Nephron progenitor cell (in vitro differentiated cells): ENCODE results near the gene CXCR4.

ENCODE experiments used
- DNase-seq: peaks from one replicate; pipeline ENCODE4 v3.0.0; 2021
- H3K27ac Mint-ChIP-seq: 2 replicates; pipeline ENCODE4 v1.8.0; 2021; ENCODE audit warnings: mild to moderate bottlenecking, moderate library complexity, mixed read lengths
- H3K27me3 Mint-ChIP-seq: 2 replicates; pipeline ENCODE4 v1.8.0; 2021; ENCODE audit warnings: mild to moderate bottlenecking, low read depth, mixed read lengths; ENCODE audit not compliant: poor library complexity
- H3K36me3 Mint-ChIP-seq: 2 replicates; pipeline ENCODE4 v1.8.0; 2021; ENCODE audit warnings: low read depth, mixed read lengths
- H3K4me1 Mint-ChIP-seq: 2 replicates; pipeline ENCODE4 v1.8.0; 2021; ENCODE audit warnings: mixed read lengths
- H3K4me3 Mint-ChIP-seq: 2 replicates; pipeline ENCODE4 v1.8.0; 2021; ENCODE audit warnings: mild to moderate bottlenecking, moderate library complexity, mixed read lengths
- H3K9me3 Mint-ChIP-seq: 2 replicates; pipeline ENCODE4 v1.8.0; 2021; ENCODE audit warnings: mild to moderate bottlenecking, moderate library complexity, mixed read lengths
- TF ChIP-seq, protein P1 (sequence below): fragments of 200-600 bp; sonication (generic); IDR thresholded peaks from 2 replicates; pipeline ENCODE4 v1.5.0; 2021; ENCODE audit warnings: antibody characterized with exemption

The CXCR4 gene

DNA sequence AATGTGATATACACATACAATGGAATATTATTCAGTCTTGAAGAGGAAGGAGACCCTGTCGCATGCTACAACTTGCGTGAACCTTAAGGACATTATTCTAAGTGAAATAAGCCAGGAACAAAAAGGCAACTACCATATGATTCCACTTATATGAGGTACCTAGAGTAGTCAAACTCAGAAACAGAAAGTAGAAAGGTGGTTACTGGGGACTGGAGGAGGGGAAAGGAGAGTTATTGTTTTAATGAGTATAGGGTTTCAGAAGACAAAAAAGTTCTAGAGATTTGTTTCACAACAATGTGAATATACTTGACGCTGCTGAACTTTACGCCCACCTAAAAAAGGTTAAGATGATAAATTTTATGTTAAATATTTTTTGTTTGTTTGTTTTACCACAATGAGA, 47.0 kb downstream of the CXCR4 start:
- DNase-seq, result no peak
- Mint-ChIP-seq H3K27me3 (no peaks in the 10 kb centered on the region), H3K27ac (no peak overlapping the region), H3K4me3 (no peak overlapping the region), H3K4me1 (peaks cover 44% of the 10 kb centered on the region), H3K36me3 (peaks cover 21% of the 10 kb centered on the region), H3K9me3 (peaks cover 35% of the 10 kb centered on the region)
- TF ChIP-seq, protein P1, sequence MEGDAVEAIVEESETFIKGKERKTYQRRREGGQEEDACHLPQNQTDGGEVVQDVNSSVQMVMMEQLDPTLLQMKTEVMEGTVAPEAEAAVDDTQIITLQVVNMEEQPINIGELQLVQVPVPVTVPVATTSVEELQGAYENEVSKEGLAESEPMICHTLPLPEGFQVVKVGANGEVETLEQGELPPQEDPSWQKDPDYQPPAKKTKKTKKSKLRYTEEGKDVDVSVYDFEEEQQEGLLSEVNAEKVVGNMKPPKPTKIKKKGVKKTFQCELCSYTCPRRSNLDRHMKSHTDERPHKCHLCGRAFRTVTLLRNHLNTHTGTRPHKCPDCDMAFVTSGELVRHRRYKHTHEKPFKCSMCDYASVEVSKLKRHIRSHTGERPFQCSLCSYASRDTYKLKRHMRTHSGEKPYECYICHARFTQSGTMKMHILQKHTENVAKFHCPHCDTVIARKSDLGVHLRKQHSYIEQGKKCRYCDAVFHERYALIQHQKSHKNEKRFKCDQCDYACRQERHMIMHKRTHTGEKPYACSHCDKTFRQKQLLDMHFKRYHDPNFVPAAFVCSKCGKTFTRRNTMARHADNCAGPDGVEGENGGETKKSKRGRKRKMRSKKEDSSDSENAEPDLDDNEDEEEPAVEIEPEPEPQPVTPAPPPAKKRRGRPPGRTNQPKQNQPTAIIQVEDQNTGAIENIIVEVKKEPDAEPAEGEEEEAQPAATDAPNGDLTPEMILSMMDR, result no peak

DNA sequence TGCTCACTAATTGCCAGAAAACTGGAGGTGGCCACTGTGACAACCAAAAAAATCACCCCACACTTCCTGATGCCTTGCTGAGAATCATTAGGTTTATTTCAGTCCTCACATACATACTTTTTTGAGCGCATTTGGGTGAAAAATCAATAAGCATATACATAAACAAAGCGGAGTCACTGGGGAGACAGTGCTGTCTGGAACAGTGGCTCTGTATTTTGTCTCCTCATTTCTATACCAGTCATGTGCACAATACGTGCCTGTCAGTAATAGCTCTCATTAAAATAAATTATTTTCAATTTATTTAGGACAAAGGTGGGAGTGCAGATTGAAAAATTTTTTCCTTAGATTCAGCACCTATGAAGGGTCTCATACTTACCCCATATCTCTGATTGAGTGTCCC, 48.2 kb downstream of the CXCR4 start:
- Mint-ChIP-seq H3K4me3 (no peak overlapping the region), H3K36me3 (peaks cover 21% of the 10 kb centered on the region), H3K27ac (no peak overlapping the region), H3K27me3 (peaks cover 3% of the 10 kb centered on the region), H3K9me3 (peaks cover 35% of the 10 kb centered on the region), H3K4me1 (peaks cover 41% of the 10 kb centered on the region)
- TF ChIP-seq, protein P1, result no peak
- DNase-seq, result no peak

DNA sequence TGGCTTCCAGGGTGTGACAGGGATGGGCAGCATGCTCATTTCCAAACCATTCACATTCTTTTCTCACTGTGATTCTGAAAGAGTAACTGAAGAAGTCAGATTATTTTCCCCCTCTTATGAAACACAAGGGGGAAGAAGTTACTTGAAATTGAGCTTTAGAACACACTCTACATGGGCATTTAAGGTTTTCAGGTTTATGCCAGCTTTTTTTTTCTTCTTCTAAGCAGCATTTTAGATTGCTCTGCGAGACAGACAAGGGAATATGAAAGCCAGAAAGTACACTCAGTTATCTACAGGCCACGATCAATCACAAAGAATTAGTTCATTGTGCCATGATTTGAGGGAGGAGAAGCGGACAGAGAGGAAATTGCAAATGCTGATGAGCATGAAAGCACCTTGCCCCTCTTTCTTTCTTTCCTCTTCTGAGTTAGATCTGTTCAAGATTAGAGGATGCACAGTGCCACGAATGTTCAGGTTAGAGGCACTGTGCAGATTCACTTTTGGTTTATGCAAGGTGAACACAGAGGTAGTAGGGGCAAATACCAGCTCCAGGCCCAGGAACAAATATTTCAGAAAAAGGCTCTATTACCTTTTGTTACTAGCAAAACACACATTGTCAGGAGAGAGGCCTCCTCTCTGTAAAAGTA, 49.2 kb downstream of the CXCR4 start:
- no peak for DNase-seq
- H3K4me1 Mint-ChIP-seq, result peaks cover 47% of the 10 kb centered on the region
- TF ChIP-seq, protein P1, result no peak
- peaks cover 32% of the 10 kb centered on the region for H3K9me3 Mint-ChIP-seq
- H3K27ac Mint-ChIP-seq, result no peak overlapping the region
- peaks cover 21% of the 10 kb centered on the region for H3K36me3 Mint-ChIP-seq
- no peak overlapping the region for H3K4me3 Mint-ChIP-seq
- peaks cover 3% of the 10 kb centered on the region for H3K27me3 Mint-ChIP-seq

DNA sequence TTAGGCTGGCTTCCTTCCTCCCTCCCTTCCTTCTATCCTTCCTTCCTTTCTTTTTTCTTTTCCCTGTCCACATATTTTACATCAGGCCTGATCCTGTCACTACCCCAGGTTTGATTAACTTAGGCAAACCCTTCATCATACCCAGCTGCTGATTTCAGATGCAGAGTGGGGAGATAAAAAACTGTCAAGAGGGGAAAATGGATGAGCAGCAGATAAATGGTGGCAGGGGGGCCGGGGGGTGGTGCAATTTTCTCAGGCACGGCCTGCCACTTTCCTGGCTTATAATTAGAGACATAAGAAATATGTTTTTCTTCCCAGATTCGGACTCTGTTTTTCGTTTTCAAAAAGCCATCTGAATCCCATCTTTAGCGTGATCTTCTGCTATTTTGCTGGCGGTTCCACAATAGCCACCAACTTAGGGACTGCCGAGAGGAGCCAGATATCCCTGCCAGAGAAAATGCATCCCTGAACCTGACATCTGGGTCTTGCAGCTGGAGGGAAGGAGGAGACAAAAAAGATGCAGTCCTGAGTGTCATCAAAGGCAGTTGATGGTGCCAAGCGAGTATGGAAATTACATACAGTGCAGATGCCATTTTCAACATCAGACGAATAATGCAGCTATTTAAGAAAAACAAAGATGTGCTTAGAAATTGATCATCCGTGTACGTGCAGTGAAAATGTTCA, 49.9 kb downstream of the CXCR4 start:
- H3K4me1 Mint-ChIP-seq, result peaks cover 52% of the 10 kb centered on the region
- DNase-seq, result no peak
- peaks cover 3% of the 10 kb centered on the region for H3K27me3 Mint-ChIP-seq
- no peak overlapping the region for H3K4me3 Mint-ChIP-seq
- TF ChIP-seq, protein P1, result no peak
- peak overlapping the region; percentile 26 for H3K27ac Mint-ChIP-seq
- H3K36me3 Mint-ChIP-seq, result peaks cover 15% of the 10 kb centered on the region
- peaks cover 30% of the 10 kb centered on the region for H3K9me3 Mint-ChIP-seq

DNA sequence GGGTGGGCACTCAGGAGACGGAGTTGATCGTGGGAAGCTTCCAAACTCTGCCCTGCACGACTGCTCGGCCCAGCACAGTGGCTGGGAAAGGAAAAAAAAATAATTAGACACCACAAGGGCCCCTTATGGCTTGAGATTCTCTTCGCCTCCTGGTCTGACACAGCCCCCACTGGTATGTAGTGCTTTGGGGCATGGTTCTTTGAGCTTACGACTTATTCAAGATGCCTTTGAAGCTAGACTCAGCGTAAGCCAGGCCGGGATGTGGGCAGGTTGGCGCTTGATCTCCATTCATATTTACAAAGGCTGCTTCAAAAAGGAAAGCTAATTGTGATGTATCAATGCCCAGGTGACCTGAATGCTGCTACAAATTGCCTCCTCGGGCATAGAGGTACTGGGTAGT, 50.5 kb downstream of the CXCR4 start:
- Mint-ChIP-seq H3K27me3 (peaks cover 3% of the 10 kb centered on the region), H3K9me3 (peaks cover 24% of the 10 kb centered on the region), H3K4me1 (peaks cover 56% of the 10 kb centered on the region), H3K4me3 (no peak overlapping the region), H3K27ac (peak overlapping the region; percentile 86), H3K36me3 (peaks cover 15% of the 10 kb centered on the region)
- TF ChIP-seq, protein P1, result no peak
- no peak for DNase-seq

DNA sequence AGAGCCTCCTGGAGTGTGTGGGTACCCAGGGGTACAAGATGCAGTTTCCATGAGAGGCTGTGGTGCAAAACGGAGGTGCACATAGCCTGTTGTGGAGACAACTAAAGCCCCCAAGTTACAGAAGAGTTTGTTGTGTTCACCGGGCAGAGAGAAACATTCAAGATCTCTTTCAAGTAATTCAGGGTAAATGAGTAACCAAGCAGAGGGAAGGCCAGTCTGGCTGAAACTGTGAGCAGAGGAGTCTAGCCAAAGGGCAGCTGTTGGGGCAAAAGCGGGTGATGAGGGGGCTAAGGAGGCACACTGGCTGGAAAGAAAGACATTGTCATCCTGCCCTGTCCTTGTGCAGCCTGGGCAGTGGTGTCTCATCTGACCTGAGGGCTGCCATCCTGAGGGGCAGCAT, 52.0 kb downstream of the CXCR4 start:
- DNase-seq, result no peak
- H3K4me3 Mint-ChIP-seq, result no peak overlapping the region
- peaks cover 68% of the 10 kb centered on the region for H3K4me1 Mint-ChIP-seq
- peaks cover 14% of the 10 kb centered on the region for H3K9me3 Mint-ChIP-seq
- peaks cover 3% of the 10 kb centered on the region for H3K27me3 Mint-ChIP-seq
- H3K27ac Mint-ChIP-seq, result no peak overlapping the region
- H3K36me3 Mint-ChIP-seq, result peaks cover 4% of the 10 kb centered on the region
- TF ChIP-seq, protein P1, result no peak
